Trophoblast cell (in vitro differentiated cells and primary cell): ENCODE results near the gene C1orf210.

Experiments used
- DNase-seq, 2 donors: peaks; one replicate each; pipeline ENCODE4 v3.0.0-alpha.2; 2016
- H2AFZ ChIP-seq: 2 replicates; pipeline ENCODE4 v1.6.1; 2013; ENCODE audit warnings: low read length, moderate library complexity, mild to moderate bottlenecking; ENCODE audit not compliant: insufficient read depth, poor library complexity
- H2AK5ac ChIP-seq: 2 replicates; pipeline ENCODE4 v1.6.1; 2013; ENCODE audit warnings: mild to moderate bottlenecking, low read length
- H2BK120ac ChIP-seq: 2 replicates; pipeline ENCODE4 v1.6.1; 2013; ENCODE audit warnings: low read length, mild to moderate bottlenecking, moderate library complexity; ENCODE audit not compliant: insufficient read depth, poor library complexity
- H2BK12ac ChIP-seq: 2 replicates; pipeline ENCODE4 v1.6.1; 2013; ENCODE audit warnings: mild to moderate bottlenecking, low read length, moderate library complexity
- H2BK5ac ChIP-seq: 2 replicates; pipeline ENCODE4 v1.6.1; 2013; ENCODE audit warnings: low read length, low read depth, moderate library complexity, mild to moderate bottlenecking; ENCODE audit not compliant: poor library complexity
- H3K14ac ChIP-seq: 2 replicates; pipeline ENCODE4 v1.6.1; 2013; ENCODE audit warnings: mild to moderate bottlenecking, low read length
- H3K18ac ChIP-seq: 2 replicates; pipeline ENCODE4 v1.6.1; 2013; ENCODE audit warnings: mild to moderate bottlenecking, low read length
- H3K23ac ChIP-seq: 2 replicates; pipeline ENCODE4 v1.6.1; 2013; ENCODE audit warnings: low read length
- H3K27ac ChIP-seq: 2 replicates; pipeline ENCODE4 v1.5.1; 2013; ENCODE audit warnings: low read depth, mild to moderate bottlenecking, inconsistent platforms, low read length, moderate library complexity
- H3K27me3 ChIP-seq: 2 replicates; pipeline ENCODE4 v1.6.1; 2013; ENCODE audit warnings: inconsistent platforms, mild to moderate bottlenecking, low read length, moderate library complexity; ENCODE audit not compliant: insufficient read depth
- H3K36me3 ChIP-seq, 2 experiments: 1 replicate in 1 of 2; 2 replicates in 1 of 2; pipeline ENCODE4 v1.6.1; 2013; ENCODE audit warnings: low read length in 2 of 2, mild to moderate bottlenecking in 2 of 2, moderate library complexity in 1 of 2; ENCODE audit not compliant: insufficient read depth in 2 of 2, control insufficient read depth in 1 of 2
- H3K4ac ChIP-seq: 2 replicates; pipeline ENCODE4 v1.6.1; 2013; ENCODE audit warnings: low read depth, mild to moderate bottlenecking, low read length, moderate library complexity
- H3K4me1 ChIP-seq, 2 experiments: 1 replicate in 1 of 2; 2 replicates in 1 of 2; pipeline ENCODE4 v1.6.1; 2013; ENCODE audit warnings: low read length in 2 of 2, mild to moderate bottlenecking in 2 of 2, moderate library complexity in 1 of 2; ENCODE audit not compliant: insufficient read depth in 2 of 2, control insufficient read depth in 1 of 2
- H3K4me2 ChIP-seq: 2 replicates; pipeline ENCODE4 v1.6.1; 2013; ENCODE audit warnings: inconsistent platforms, mild to moderate bottlenecking, low read length, moderate library complexity
- H3K4me3 ChIP-seq: 2 replicates; pipeline ENCODE4 v1.5.1; 2013; ENCODE audit warnings: mild to moderate bottlenecking, low read depth, low read length, inconsistent platforms
- H3K79me1 ChIP-seq: one replicate; pipeline ENCODE4 v1.6.1; 2013; ENCODE audit warnings: low read length
- H3K79me2 ChIP-seq: 2 replicates; pipeline ENCODE4 v1.6.1; 2013; ENCODE audit warnings: low read length, mild to moderate bottlenecking; ENCODE audit not compliant: control insufficient read depth, insufficient read depth, poor library complexity
- H3K9ac ChIP-seq: 2 replicates; pipeline ENCODE4 v1.6.1; 2013; ENCODE audit warnings: mild to moderate bottlenecking, low read length
- H3K9me3 ChIP-seq: 2 replicates; pipeline ENCODE4 v1.6.1; 2013; ENCODE audit warnings: low read depth, mild to moderate bottlenecking, control low read depth, inconsistent platforms, low read length; ENCODE audit not compliant: insufficient read depth
- H4K12ac ChIP-seq: 2 replicates; pipeline ENCODE4 v1.6.1; 2013; ENCODE audit warnings: low read depth, mild to moderate bottlenecking, low read length, moderate library complexity
- H4K8ac ChIP-seq: 2 replicates; pipeline ENCODE4 v1.6.1; 2013; ENCODE audit warnings: low read depth, mild to moderate bottlenecking, low read length, moderate library complexity
- H4K91ac ChIP-seq: one replicate; pipeline ENCODE4 v1.6.1; 2013; ENCODE audit warnings: low read depth, mild to moderate bottlenecking, low read length, moderate library complexity
- WGBS: extraction: QIAGEN DNeasy Blood & Tissue Kit; methylation state at CpG from one replicate; pipeline ENCODE4 v1.1.7; 2013; ENCODE audit warnings: missing lambda C conversion rate; ENCODE audit not compliant: insufficient read length, insufficient coverage; ENCODE audit errors: extremely low coverage; 5-methylcytosine and 5-hydroxymethylcytosine counted together

C1orf210 gene

DNA sequence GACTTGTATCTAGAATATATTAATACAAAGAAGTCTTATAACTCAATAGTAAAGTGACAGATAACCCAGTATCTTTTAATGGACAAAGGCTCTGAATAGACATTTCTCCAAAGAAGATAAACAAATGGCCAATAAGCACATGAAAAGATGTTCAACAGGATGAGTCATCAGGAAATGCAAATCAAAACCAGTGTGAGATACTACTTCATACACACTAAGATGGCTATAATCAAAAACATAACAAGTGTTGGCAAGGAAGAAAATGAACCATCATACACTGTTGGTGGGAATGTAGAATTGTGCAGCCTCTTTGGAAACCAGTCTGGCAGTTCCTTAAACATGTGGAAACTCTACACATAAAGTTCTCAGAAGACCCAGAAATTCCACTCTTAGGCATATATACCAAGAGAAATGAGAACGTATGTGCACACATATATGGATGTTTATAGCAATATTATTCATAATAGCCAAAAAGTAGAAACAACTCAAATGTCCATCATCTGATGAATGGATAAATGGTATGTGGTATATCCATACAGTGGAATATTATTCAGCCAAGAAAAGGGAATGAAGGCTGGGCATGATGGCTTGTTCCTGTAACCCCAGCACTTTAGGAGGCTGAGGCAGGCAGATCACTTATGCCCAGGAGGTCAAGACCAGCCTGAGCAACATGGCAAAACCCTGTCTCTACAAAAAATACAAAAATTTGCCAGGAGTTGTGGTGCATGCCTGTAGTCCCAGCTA, 42.3 kb upstream of the C1orf210 start:
- Histone ChIP-seq H3K27me3 (no peaks in the 10 kb centered on the region), H3K79me2 (no peaks in the 10 kb centered on the region), H3K23ac (no peak overlapping the region), H2AFZ (no peak overlapping the region), H3K9me3 (no peaks in the 10 kb centered on the region), H3K18ac (no peak overlapping the region), H3K4me2 (no peak overlapping the region), H2AK5ac (no peak overlapping the region), H2BK12ac (no peak overlapping the region), H3K14ac (no peak overlapping the region), H3K4me1 (peaks cover 11 to 14% of the 10 kb centered on the region in 2 experiments), H4K91ac (no peak overlapping the region), H4K12ac (no peak overlapping the region), H3K4me3 (no peak overlapping the region), H2BK120ac (no peak overlapping the region), H2BK5ac (no peak overlapping the region), H3K27ac (no peak overlapping the region), H3K79me1 (no peaks in the 10 kb centered on the region), H3K36me3 (no peaks in the 10 kb centered on the region), H4K8ac (no peak overlapping the region), H3K9ac (no peak overlapping the region), H3K4ac (no peak overlapping the region)
- WGBS = no CpG with 5 or more reads among the region's 1 CpG
- no peak for DNase-seq

DNA sequence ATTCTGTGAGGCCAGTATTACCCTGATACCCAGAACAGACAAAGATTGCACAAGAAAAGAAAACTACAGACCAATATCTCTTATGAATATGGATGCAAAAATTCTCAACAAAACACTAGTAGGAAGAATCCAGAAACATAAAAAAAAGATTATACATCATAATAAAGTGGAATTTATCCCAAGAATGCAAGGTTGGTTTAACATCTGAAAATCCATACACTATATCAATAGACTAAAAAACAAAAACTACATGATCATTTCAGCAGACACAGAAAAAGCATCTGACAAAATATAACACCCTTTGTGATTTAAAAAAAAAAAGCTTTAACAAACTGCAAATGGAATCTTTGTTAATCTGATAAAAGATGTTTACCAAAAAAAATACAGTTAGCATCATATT, 40.0 kb upstream of the C1orf210 start:
- H2BK5ac ChIP-seq = no peak overlapping the region
- no peak overlapping the region for H3K18ac ChIP-seq
- no peaks in the 10 kb centered on the region for H3K9me3 ChIP-seq
- H3K4me1 ChIP-seq = peaks cover 11% of the 10 kb centered on the region in 2 experiments
- H4K12ac ChIP-seq = no peak overlapping the region
- H3K4ac ChIP-seq = no peak overlapping the region
- H3K27me3 ChIP-seq = no peaks in the 10 kb centered on the region
- no peak overlapping the region for H2AK5ac ChIP-seq
- H3K23ac ChIP-seq = no peak overlapping the region
- no peak overlapping the region for H4K8ac ChIP-seq
- no peak overlapping the region for H2AFZ ChIP-seq
- no peak overlapping the region for H3K4me2 ChIP-seq
- H3K4me3 ChIP-seq = no peak overlapping the region
- DNase-seq = no peak
- no peak overlapping the region for H2BK120ac ChIP-seq
- H3K79me1 ChIP-seq = no peaks in the 10 kb centered on the region
- H3K79me2 ChIP-seq = no peaks in the 10 kb centered on the region
- H2BK12ac ChIP-seq = no peak overlapping the region
- no peak overlapping the region for H3K27ac ChIP-seq
- H3K36me3 ChIP-seq = no peaks in the 10 kb centered on the region
- H4K91ac ChIP-seq = no peak overlapping the region
- no peak overlapping the region for H3K14ac ChIP-seq
- H3K9ac ChIP-seq = no peak overlapping the region

GRCh38 chr1:43324810-43325209, 39.4 kb upstream of the C1orf210 start:
- H2BK12ac ChIP-seq = no peak overlapping the region
- H4K12ac ChIP-seq = no peak overlapping the region
- no peak overlapping the region for H3K9ac ChIP-seq
- H2AK5ac ChIP-seq = no peak overlapping the region
- no peak for DNase-seq
- WGBS = no CpG with 5 or more reads among the region's 1 CpG
- H3K79me2 ChIP-seq = no peaks in the 10 kb centered on the region
- H2BK120ac ChIP-seq = no peak overlapping the region
- no peak overlapping the region for H3K4me3 ChIP-seq
- no peak overlapping the region for H4K8ac ChIP-seq
- no peaks in the 10 kb centered on the region for H3K36me3 ChIP-seq
- no peak overlapping the region for H3K14ac ChIP-seq
- H3K4me1 ChIP-seq = peaks cover 5 to 6% of the 10 kb centered on the region in 2 experiments
- H3K27me3 ChIP-seq = no peaks in the 10 kb centered on the region
- H2AFZ ChIP-seq = no peak overlapping the region
- H3K79me1 ChIP-seq = no peaks in the 10 kb centered on the region
- H2BK5ac ChIP-seq = no peak overlapping the region
- no peak overlapping the region for H3K4me2 ChIP-seq
- no peak overlapping the region for H3K27ac ChIP-seq
- no peak overlapping the region for H3K4ac ChIP-seq
- H3K18ac ChIP-seq = no peak overlapping the region
- H4K91ac ChIP-seq = no peak overlapping the region
- H3K9me3 ChIP-seq = no peaks in the 10 kb centered on the region
- H3K23ac ChIP-seq = no peak overlapping the region

GRCh38 chr1:43322506-43322905, 37.1 kb upstream of the C1orf210 start:
- Histone ChIP-seq H3K4ac (no peak overlapping the region), H3K14ac (no peak overlapping the region), H3K79me1 (no peaks in the 10 kb centered on the region), H3K79me2 (no peaks in the 10 kb centered on the region), H3K9me3 (no peaks in the 10 kb centered on the region), H3K9ac (no peak overlapping the region), H3K4me1 (peaks cover 5% of the 10 kb centered on the region in 2 experiments), H3K4me2 (no peak overlapping the region), H2AK5ac (no peak overlapping the region), H2BK5ac (no peak overlapping the region), H3K4me3 (no peak overlapping the region), H3K23ac (no peak overlapping the region), H4K91ac (no peak overlapping the region), H3K18ac (no peak overlapping the region), H2BK12ac (no peak overlapping the region), H4K12ac (no peak overlapping the region), H4K8ac (no peak overlapping the region), H2BK120ac (no peak overlapping the region), H3K36me3 (no peaks in the 10 kb centered on the region), H3K27me3 (no peaks in the 10 kb centered on the region), H3K27ac (no peak overlapping the region), H2AFZ (no peak overlapping the region)
- no CpG with 5 or more reads among the region's 5 CpGs for WGBS
- no peak for DNase-seq
